H1 (cell line): ENCODE data around the gene SUCNR1. TPM values are rescaled to one million over a fixed set of nuclear protein-coding genes. Genes with fewer than 3 reads are reported as not detected.

Experiments
- CTCF ChIA-PET: fragments of 300-600 bp; sonication (Branson Sonifier 250); formaldehyde crosslinking; loops from one replicate; lab custom pipeline; 2021; ENCODE audit not compliant: partially characterized antibody; lab: Charles Lee
- POLR2A ChIA-PET: fragments of 300-600 bp; sonication (Branson Sonifier 250); formaldehyde crosslinking; loops from one replicate; lab custom pipeline; 2021; ENCODE audit warnings: inconsistent platforms; ENCODE audit not compliant: partially characterized antibody; lab: Charles Lee
- DNase-seq, 2 experiments: peaks; one replicate each; pipeline versions ENCODE4 v3.0.0 to v3.0.0-alpha.2; 2010 to 2022; ENCODE audit warnings: low spot score in 2 of 2, low read depth in 1 of 2, mixed read lengths in 1 of 2
- FAIRE-seq: peaks from 2 replicates; lab custom pipeline; 2011; peaks lifted over from hg19 to GRCh38; lab: Jason Lieb, UNC
- H2AFZ ChIP-seq: 2 replicates; pipeline ENCODE4 v1.8.1; 2012; ENCODE audit warnings: low read length, inconsistent platforms
- H2AK5ac ChIP-seq: 2 replicates; pipeline ENCODE4 v1.6.1; 2013; ENCODE audit warnings: low read depth, low read length
- H2BK120ac ChIP-seq: replicated peaks from 2 replicates; pipeline ENCODE3; 2013; ENCODE audit warnings: low read depth, low read length, inconsistent platforms
- H2BK12ac ChIP-seq: 2 replicates; pipeline ENCODE4 v1.6.1; 2013; ENCODE audit warnings: low read depth, low read length
- H2BK15ac ChIP-seq: 2 replicates; pipeline ENCODE4 v1.6.1; 2013; ENCODE audit warnings: low read length
- H2BK20ac ChIP-seq: 2 replicates; pipeline ENCODE4 v1.6.1; 2013; ENCODE audit warnings: low read length
- H2BK5ac ChIP-seq: 2 replicates; pipeline ENCODE4 v1.6.1; 2013; ENCODE audit warnings: low read depth, low read length
- H3K14ac ChIP-seq: 2 replicates; pipeline ENCODE4 v1.6.1; 2013; ENCODE audit warnings: inconsistent platforms; ENCODE audit not compliant: insufficient read length
- H3K18ac ChIP-seq: 2 replicates; pipeline ENCODE4 v1.6.1; 2013; ENCODE audit warnings: low read length; ENCODE audit errors: extremely low read depth
- H3K23ac ChIP-seq: 2 replicates; pipeline ENCODE4 v1.6.1; 2013; ENCODE audit warnings: inconsistent platforms; ENCODE audit not compliant: insufficient read length
- H3K23me2 ChIP-seq: 2 replicates; pipeline ENCODE4 v1.6.1; 2013; ENCODE audit warnings: low read depth, low read length
- H3K27ac ChIP-seq: 2 replicates; pipeline ENCODE4 v1.6.1; 2011; ENCODE audit warnings: low read depth, low read length, inconsistent platforms
- H3K27me3 ChIP-seq, 4 experiments: replicated peaks in 1 of 4; 1 replicate in 1 of 4; 2 replicates in 3 of 4; pipeline versions ENCODE4 v1.6.1 to v1.8.1; 2011 to 2013; ENCODE audit warnings: low read length in 3 of 4, mild to moderate bottlenecking in 3 of 4, inconsistent platforms in 2 of 4, mixed read lengths in 2 of 4, moderate library complexity in 1 of 4; ENCODE audit not compliant: control insufficient read depth in 3 of 4, insufficient read depth in 3 of 4; ENCODE audit errors: extremely low read depth in 1 of 4
- H3K36me3 ChIP-seq, 4 experiments: 2 replicates each; pipeline versions ENCODE4 v1.6.1 to v1.8.1; 2011 to 2013; ENCODE audit warnings: mild to moderate bottlenecking in 4 of 4, low read length in 3 of 4, moderate library complexity in 2 of 4, control low read depth in 1 of 4, inconsistent platforms in 1 of 4; ENCODE audit not compliant: insufficient read depth in 4 of 4, control insufficient read depth in 2 of 4
- H3K4ac ChIP-seq: replicated peaks from 2 replicates; pipeline ENCODE3; 2013; ENCODE audit warnings: low read length, low read depth, mixed read lengths, inconsistent platforms; ENCODE audit not compliant: insufficient read length
- H3K4me1 ChIP-seq, 4 experiments: replicated peaks in 1 of 4; 1 replicate in 1 of 4; 2 replicates in 3 of 4; pipeline versions ENCODE4 v1.6.1 to v1.8.1; 2011 to 2013; ENCODE audit warnings: low read length in 3 of 4, inconsistent platforms in 2 of 4, mixed read lengths in 1 of 4; ENCODE audit not compliant: insufficient read depth in 4 of 4, control insufficient read depth in 3 of 4
- H3K4me2 ChIP-seq, 2 experiments: 2 replicates each; pipeline versions ENCODE4 v1.6.1 to v1.8.1; 2011 to 2013; ENCODE audit warnings: low read depth in 2 of 2, low read length in 2 of 2, control low read depth in 1 of 2, inconsistent platforms in 1 of 2, mild to moderate bottlenecking in 1 of 2; ENCODE audit not compliant: insufficient read depth in 1 of 2
- H3K4me3 ChIP-seq, 4 experiments: fragments of 200-600, 300-600 bp in 1 of 4; sonication (generic), shearing (Covaris generic), sonication (Bioruptor Twin) in 1 of 4; 2 replicates each; pipeline versions ENCODE4 v1.5.1 to v1.8.1; 2011 to 2016; ENCODE audit warnings: low read length in 4 of 4, low read depth in 3 of 4, control low read depth in 2 of 4, inconsistent platforms in 2 of 4, mild to moderate bottlenecking in 2 of 4, mixed read lengths in 1 of 4, moderate library complexity in 1 of 4; ENCODE audit not compliant: insufficient read depth in 2 of 4; ENCODE audit errors: extremely low read depth in 1 of 4
- H3K56ac ChIP-seq: replicated peaks from 2 replicates; pipeline ENCODE3; 2013; ENCODE audit warnings: low read depth, mild to moderate bottlenecking, mixed read lengths, low read length, inconsistent platforms; ENCODE audit not compliant: insufficient read length
- H3K79me1 ChIP-seq: 2 replicates; pipeline ENCODE4 v1.6.1; 2013; ENCODE audit warnings: low read depth, low read length, control low read depth
- H3K79me2 ChIP-seq, 2 experiments: 2 replicates each; pipeline versions ENCODE4 v1.6.1 to v1.8.1; 2012 to 2013; ENCODE audit warnings: low read length in 2 of 2, mild to moderate bottlenecking in 2 of 2, inconsistent platforms in 1 of 2; ENCODE audit not compliant: insufficient read depth in 2 of 2, control insufficient read depth in 1 of 2
- H3K9ac ChIP-seq, 4 experiments: replicated peaks in 1 of 4; 1 replicate in 1 of 4; 2 replicates in 3 of 4; pipeline versions ENCODE4 v1.6.1 to v1.8.1; 2011 to 2013; ENCODE audit warnings: low read depth in 3 of 4, low read length in 3 of 4, control low read depth in 2 of 4, mild to moderate bottlenecking in 2 of 4, moderate library complexity in 2 of 4, inconsistent platforms in 1 of 4; ENCODE audit errors: extremely low read depth in 1 of 4
- H3K9me3 ChIP-seq, 2 experiments: 2 replicates each; pipeline versions ENCODE4 v1.6.1 to v1.8.1; 2012 to 2013; ENCODE audit warnings: mild to moderate bottlenecking in 2 of 2, moderate library complexity in 2 of 2, control low read depth in 1 of 2, inconsistent platforms in 1 of 2, low read depth in 1 of 2, low read length in 1 of 2, mixed read lengths in 1 of 2; ENCODE audit not compliant: insufficient read depth in 2 of 2
- H4K20me1 ChIP-seq, 2 experiments: replicated peaks in 1 of 2; 2 replicates each; pipeline versions ENCODE3 to v1.8.1; 2011 to 2013; ENCODE audit warnings: inconsistent platforms in 2 of 2, low read length in 2 of 2, mild to moderate bottlenecking in 1 of 2; ENCODE audit not compliant: insufficient read depth in 2 of 2, control insufficient read depth in 1 of 2
- H4K5ac ChIP-seq: 2 replicates; pipeline ENCODE4 v1.6.1; 2013; ENCODE audit warnings: low read length, low read depth, mixed read lengths, inconsistent platforms; ENCODE audit not compliant: insufficient read length
- H4K8ac ChIP-seq: 2 replicates; pipeline ENCODE4 v1.8.0; 2013; ENCODE audit warnings: mild to moderate bottlenecking, moderate library complexity, low read length, inconsistent platforms; ENCODE audit not compliant: insufficient read depth; ENCODE audit errors: extremely low read depth
- H4K91ac ChIP-seq: replicated peaks from 2 replicates; pipeline ENCODE3; 2013; ENCODE audit warnings: low read length, mixed read lengths, inconsistent platforms; ENCODE audit not compliant: insufficient read length
- EZH2 ChIP-seq: fragments of 200-600 bp; sonication (generic); IDR thresholded peaks from 2 replicates; pipeline ENCODE4 v1.7.1; 2012; ENCODE audit warnings: low read depth, mild to moderate bottlenecking, moderate library complexity, low read length, inconsistent platforms; ENCODE audit not compliant: severe bottlenecking
- GABPA ChIP-seq: IDR thresholded peaks from 2 replicates; pipeline ENCODE4 v1.6.1; 2011; ENCODE audit warnings: mild to moderate bottlenecking, low read length, moderate library complexity, borderline replicate concordance; ENCODE audit not compliant: insufficient read depth
- MAFK ChIP-seq: IDR thresholded peaks from 2 replicates; pipeline ENCODE4 v1.6.1; 2012; ENCODE audit warnings: low read depth, mild to moderate bottlenecking, improper control_type of control experiment, low read length
- MAX ChIP-seq: IDR thresholded peaks from 2 replicates; pipeline ENCODE4 v1.6.1; 2012; ENCODE audit warnings: inconsistent platforms
- POLR2AphosphoS5 ChIP-seq: IDR thresholded peaks from 2 replicates; pipeline ENCODE4 v1.6.1; 2011; ENCODE audit warnings: low read depth, low read length
- RFX5 ChIP-seq: IDR thresholded peaks from 2 replicates; pipeline ENCODE4 v1.6.1; 2011; ENCODE audit warnings: low read depth, low read length, improper control_type of control experiment, borderline replicate concordance
- RNF2 ChIP-seq: fragments of 200-900, 300-1000 bp; sonication (generic); IDR thresholded peaks from 2 replicates; pipeline ENCODE4 v1.7.1; 2016; ENCODE audit warnings: borderline replicate concordance, low read depth, mild to moderate bottlenecking, antibody characterized with exemption, low read length; ENCODE audit not compliant: poor library complexity, severe bottlenecking; ENCODE audit errors: missing control alignments
- SIRT6 ChIP-seq: IDR thresholded peaks from one replicate; pipeline ENCODE4 v1.7.1; 2012; ENCODE audit warnings: low read length, inconsistent platforms
- SIX5 ChIP-seq: IDR thresholded peaks from 2 replicates; pipeline ENCODE4 v1.6.1; 2011; ENCODE audit warnings: mild to moderate bottlenecking, low read depth, low read length
- SP4 ChIP-seq: IDR thresholded peaks from 2 replicates; pipeline ENCODE4 v1.6.1; 2012; ENCODE audit warnings: low read length, inconsistent platforms
- SRF ChIP-seq: IDR thresholded peaks from 2 replicates; pipeline ENCODE4 v1.6.1; 2011; ENCODE audit warnings: mild to moderate bottlenecking, low read depth, low read length, moderate library complexity
- USF2 ChIP-seq: IDR thresholded peaks from 2 replicates; pipeline ENCODE4 v1.6.1; 2011; ENCODE audit warnings: low read length, improper control_type of control experiment
- WGBS, 2 experiments: shearing (Covaris generic) in 1 of 2; methylation state at CpG; one replicate each; pipeline versions ENCODE4 v1.1.6 to v1.1.7; 2013 to 2015; ENCODE audit warnings: low lambda C conversion rate in 2 of 2, mixed read lengths in 2 of 2, inconsistent platforms in 1 of 2, low coverage in 1 of 2, missing lambda C conversion rate in 1 of 2; ENCODE audit not compliant: insufficient replicate concordance in 2 of 2, insufficient coverage in 1 of 2, insufficient read length in 1 of 2; ENCODE audit errors: extremely low coverage in 1 of 2, missing lambda C conversion rate in 1 of 2; 5-methylcytosine and 5-hydroxymethylcytosine counted together
- polyA plus RNA-seq, 7 experiments: library from polyadenylated mRNA; depleted of rRNA in 3 of 7; stranded (reverse) in 5 of 7; unstranded in 2 of 7; fragments of >200 nt in 5 of 7; fragments of 200-250 nt in 2 of 7; gene quantifications; 1 replicate in 5 of 7; 2 replicates in 1 of 7; 4 replicates in 1 of 7; pipeline versions ENCODE4 v1.2.1 to v1.2.3, GENCODE V29; 2011 to 2013; ENCODE audit warnings: missing spikeins in 2 of 7, mixed read lengths in 2 of 7
- total RNA-seq: library from RNA; stranded (reverse); fragmentation: NEBNext Ultra II Directional; extraction: Animal tissue kit (Norgen Biotek cat#: 25700); gene quantifications from 2 replicates; pipeline ENCODE4 v1.2.1, GENCODE V29; 2021

SUCNR1 gene
- total and polyA plus RNA-seq, 2 of the 8 experiments (the other 6 are each of a cell fraction or from before 2014, with no cell fraction given): not detected

- no peaks in the 10 kb centered on the region for H3K9me3 ChIP-seq
- H3K23me2 ChIP-seq: no peaks in the 10 kb centered on the region
- ChIA-PET CTCF (interaction anchor here (0.6 kb wide), 1 partner anchor 403 kb away, joined by 3 read pairs; no protein-coding TSS in a partner anchor), POLR2A (no interaction called here)
- H4K91ac ChIP-seq: no peak overlapping the region
- H3K56ac ChIP-seq: no peak overlapping the region
- no peak overlapping the region for H3K4ac ChIP-seq
- H3K9ac ChIP-seq: no peak overlapping the region
- 78% methylated on average over 1 of the region's 1 CpG; no CpG with 5 or more reads in 1 of the 2 experiments for WGBS, 2 experiments
- H3K79me2 ChIP-seq: no peaks in the 10 kb centered on the region
- H3K4me3 ChIP-seq: no peak overlapping the region
- peaks cover 0 to 1% (median 0%) of the 10 kb centered on the region in 4 experiments; a peak in 1 of 7 replicates for H3K27me3 ChIP-seq
- H2BK12ac ChIP-seq: no peak overlapping the region
- H3K27ac ChIP-seq: no peak overlapping the region
- no peak overlapping the region for H3K23ac ChIP-seq
- no peak overlapping the region for H2BK15ac ChIP-seq
- no peaks in the 10 kb centered on the region for H3K36me3 ChIP-seq
- no peak overlapping the region for H4K5ac ChIP-seq
- no peak overlapping the region for H2AK5ac ChIP-seq
- no peak overlapping the region for H3K18ac ChIP-seq
- H4K20me1 ChIP-seq: no peaks in the 10 kb centered on the region
- no peak overlapping the region for H3K4me2 ChIP-seq
- H3K14ac ChIP-seq: no peak overlapping the region
- no peak overlapping the region for H4K8ac ChIP-seq
- H2BK20ac ChIP-seq: no peak overlapping the region
- no peak for FAIRE-seq
- no peak for DNase-seq
- peak overlapping the region; percentile 33; the same call in 1 of the 2 replicates for H2AFZ ChIP-seq
- no peaks in the 10 kb centered on the region for H3K79me1 ChIP-seq
- no peaks in the 10 kb centered on the region for H3K4me1 ChIP-seq
- no peak overlapping the region for H2BK5ac ChIP-seq
- no peak overlapping the region for H2BK120ac ChIP-seq
- TF ChIP-seq SRF (no peak), POLR2AphosphoS5 (no peak), USF2 (no peak), SIRT6 (no peak), EZH2 (no peak), MAFK (no peak), RNF2 (no peak), MAX (no peak), SP4 (no peak), SIX5 (no peak), GABPA (no peak), RFX5 (no peak)
Measured at GRCh38 chr3:151843275-151843674, 30.2 kb upstream of the SUCNR1 start.
